Skeletal muscle satellite cell (primary cell): ENCODE results near the gene CACNA2D2.
A peak's percentile ranks its signal among the peaks of the same experiment; 100 is the strongest.

Source experiments
- H3K27me3 ChIP-seq: 2 replicates; pipeline ENCODE4 v1.7.0; 2013; ENCODE audit warnings: low read length; ENCODE audit not compliant: control insufficient read depth, insufficient read depth
- H3K36me3 ChIP-seq: 2 replicates; pipeline ENCODE4 v1.7.0; 2013; ENCODE audit warnings: mild to moderate bottlenecking, control low read depth, low read length; ENCODE audit not compliant: insufficient read depth
- H3K4me1 ChIP-seq: 2 replicates; pipeline ENCODE4 v1.7.0; 2013; ENCODE audit warnings: low read length; ENCODE audit not compliant: control insufficient read depth, insufficient read depth
- H3K4me2 ChIP-seq: 2 replicates; pipeline ENCODE4 v1.7.0; 2013; ENCODE audit warnings: mild to moderate bottlenecking, low read length
- H3K4me3 ChIP-seq: 2 replicates; pipeline ENCODE4 v1.7.0; 2013; ENCODE audit warnings: low read length
- H3K9ac ChIP-seq: 2 replicates; pipeline ENCODE4 v1.7.0; 2013; ENCODE audit warnings: mild to moderate bottlenecking, low read depth, low read length, moderate library complexity
- H3K9me3 ChIP-seq: replicated peaks from 2 replicates; pipeline ENCODE4 v1.7.0; 2013; ENCODE audit warnings: mild to moderate bottlenecking, control low read depth, low read length

CACNA2D2 gene

GRCh38 chr3:50474717-50475116 lies 28.7 kb downstream of the CACNA2D2 start:
- no peak overlapping the region for H3K9ac ChIP-seq
- peak overlapping the region; percentile 19 for H3K4me2 ChIP-seq
- H3K4me3 ChIP-seq, result no peak overlapping the region
- H3K36me3 ChIP-seq, result no peaks in the 10 kb centered on the region
- H3K9me3 ChIP-seq, result no peaks in the 10 kb centered on the region
- H3K27me3 ChIP-seq, result peaks cover 27% of the 10 kb centered on the region
- H3K4me1 ChIP-seq, result peaks cover 12% of the 10 kb centered on the region

GRCh38 chr3:50473768-50474167 lies 29.7 kb downstream of the CACNA2D2 start:
- H3K4me2 ChIP-seq, result no peak overlapping the region
- peaks cover 32% of the 10 kb centered on the region for H3K27me3 ChIP-seq
- H3K9ac ChIP-seq, result no peak overlapping the region
- no peaks in the 10 kb centered on the region for H3K9me3 ChIP-seq
- no peak overlapping the region for H3K4me3 ChIP-seq
- H3K36me3 ChIP-seq, result no peaks in the 10 kb centered on the region
- peaks cover 12% of the 10 kb centered on the region for H3K4me1 ChIP-seq

GRCh38 chr3:50472958-50473357 lies 30.5 kb downstream of the CACNA2D2 start:
- no peak overlapping the region for H3K4me3 ChIP-seq
- no peak overlapping the region for H3K9ac ChIP-seq
- peaks cover 29% of the 10 kb centered on the region for H3K27me3 ChIP-seq
- no peak overlapping the region for H3K4me2 ChIP-seq
- H3K4me1 ChIP-seq, result peaks cover 12% of the 10 kb centered on the region
- no peaks in the 10 kb centered on the region for H3K9me3 ChIP-seq
- H3K36me3 ChIP-seq, result no peaks in the 10 kb centered on the region

GRCh38 chr3:50470658-50471057 lies 32.8 kb downstream of the CACNA2D2 start:
- H3K9ac ChIP-seq, result no peak overlapping the region
- no peaks in the 10 kb centered on the region for H3K9me3 ChIP-seq
- H3K4me2 ChIP-seq, result no peak overlapping the region
- H3K4me1 ChIP-seq, result peaks cover 12% of the 10 kb centered on the region
- no peak overlapping the region for H3K4me3 ChIP-seq
- H3K27me3 ChIP-seq, result peaks cover 45% of the 10 kb centered on the region
- no peaks in the 10 kb centered on the region for H3K36me3 ChIP-seq

- no peaks in the 10 kb centered on the region for H3K4me1 ChIP-seq
- no peak overlapping the region for H3K4me2 ChIP-seq
- H3K9me3 ChIP-seq, result no peaks in the 10 kb centered on the region
- no peak overlapping the region for H3K4me3 ChIP-seq
- no peaks in the 10 kb centered on the region for H3K36me3 ChIP-seq
- H3K27me3 ChIP-seq, result peaks cover 50% of the 10 kb centered on the region
- no peak overlapping the region for H3K9ac ChIP-seq
Observed at GRCh38 chr3:50467919-50468318, 35.5 kb downstream of the CACNA2D2 start.

- H3K9ac ChIP-seq, result no peak overlapping the region
- H3K36me3 ChIP-seq, result no peaks in the 10 kb centered on the region
- no peaks in the 10 kb centered on the region for H3K4me1 ChIP-seq
- no peak overlapping the region for H3K4me2 ChIP-seq
- H3K9me3 ChIP-seq, result no peaks in the 10 kb centered on the region
- peaks cover 49% of the 10 kb centered on the region for H3K27me3 ChIP-seq
- no peak overlapping the region for H3K4me3 ChIP-seq
Observed at GRCh38 chr3:50466177-50466576, 37.3 kb downstream of the CACNA2D2 start.

GRCh38 chr3:50464569-50464968 lies 38.9 kb downstream of the CACNA2D2 start:
- Histone ChIP-seq H3K9me3 (no peaks in the 10 kb centered on the region), H3K36me3 (no peaks in the 10 kb centered on the region), H3K4me1 (no peaks in the 10 kb centered on the region), H3K27me3 (peaks cover 45% of the 10 kb centered on the region), H3K4me3 (no peak overlapping the region), H3K9ac (no peak overlapping the region), H3K4me2 (no peak overlapping the region)

GRCh38 chr3:50459785-50460184 lies 43.6 kb downstream of the CACNA2D2 start:
- H3K27me3 ChIP-seq, result peaks cover 40% of the 10 kb centered on the region
- H3K4me1 ChIP-seq, result no peaks in the 10 kb centered on the region
- no peaks in the 10 kb centered on the region for H3K9me3 ChIP-seq
- no peak overlapping the region for H3K4me3 ChIP-seq
- no peak overlapping the region for H3K9ac ChIP-seq
- no peaks in the 10 kb centered on the region for H3K36me3 ChIP-seq
- H3K4me2 ChIP-seq, result no peak overlapping the region

GRCh38 chr3:50457988-50458387 lies 45.4 kb downstream of the CACNA2D2 start:
- Histone ChIP-seq H3K27me3 (peaks cover 25% of the 10 kb centered on the region), H3K4me1 (no peaks in the 10 kb centered on the region), H3K4me3 (no peak overlapping the region), H3K9ac (no peak overlapping the region), H3K4me2 (no peak overlapping the region), H3K36me3 (no peaks in the 10 kb centered on the region), H3K9me3 (no peaks in the 10 kb centered on the region)

GRCh38 chr3:50455161-50456018 lies 48.0 kb downstream of the CACNA2D2 start:
- no peaks in the 10 kb centered on the region for H3K9me3 ChIP-seq
- no peak overlapping the region for H3K4me3 ChIP-seq
- H3K36me3 ChIP-seq, result no peaks in the 10 kb centered on the region
- H3K4me2 ChIP-seq, result no peak overlapping the region
- H3K27me3 ChIP-seq, result peaks cover 22% of the 10 kb centered on the region
- no peak overlapping the region for H3K9ac ChIP-seq
- peaks cover 5% of the 10 kb centered on the region for H3K4me1 ChIP-seq

- peaks cover 22% of the 10 kb centered on the region for H3K27me3 ChIP-seq
- H3K4me1 ChIP-seq, result peaks cover 7% of the 10 kb centered on the region
- H3K36me3 ChIP-seq, result no peaks in the 10 kb centered on the region
- no peak overlapping the region for H3K4me2 ChIP-seq
- no peaks in the 10 kb centered on the region for H3K9me3 ChIP-seq
- H3K4me3 ChIP-seq, result no peak overlapping the region
- no peak overlapping the region for H3K9ac ChIP-seq
Observed at GRCh38 chr3:50454481-50455070, 48.9 kb downstream of the CACNA2D2 start.

GRCh38 chr3:50453907-50454306 lies 49.5 kb downstream of the CACNA2D2 start:
- Histone ChIP-seq H3K36me3 (no peaks in the 10 kb centered on the region), H3K4me3 (no peak overlapping the region), H3K9me3 (no peaks in the 10 kb centered on the region), H3K9ac (no peak overlapping the region), H3K4me2 (no peak overlapping the region), H3K4me1 (peaks cover 7% of the 10 kb centered on the region), H3K27me3 (peaks cover 22% of the 10 kb centered on the region)
